Nephron (organoid): ENCODE data around the gene ADGRB3.

Experiments
- H3K27ac Mint-ChIP-seq, 3 experiments: 2 replicates each; pipeline ENCODE4 v1.8.0; 2020; ENCODE audit warnings: mixed read lengths in 3 of 3, mild to moderate bottlenecking in 2 of 3, moderate library complexity in 1 of 3
- H3K27me3 Mint-ChIP-seq: 2 replicates; pipeline ENCODE4 v1.8.0; 2021; ENCODE audit warnings: low read depth, mild to moderate bottlenecking, moderate library complexity, mixed read lengths
- H3K36me3 Mint-ChIP-seq: 2 replicates; pipeline ENCODE4 v1.8.0; 2020; ENCODE audit warnings: low read depth, mixed read lengths
- H3K4me1 Mint-ChIP-seq: 2 replicates; pipeline ENCODE4 v1.8.0; 2020; ENCODE audit warnings: mixed read lengths
- H3K4me3 Mint-ChIP-seq, 3 experiments: 2 replicates each; pipeline ENCODE4 v1.8.0; 2020; ENCODE audit warnings: mild to moderate bottlenecking in 3 of 3, mixed read lengths in 3 of 3, moderate library complexity in 2 of 3
- H3K9me3 Mint-ChIP-seq: 2 replicates; pipeline ENCODE4 v1.8.0; 2020; ENCODE audit warnings: mixed read lengths
- CTCF ChIP-seq, 3 experiments: fragments of 200-600 bp; sonication (generic); IDR thresholded peaks; one replicate each; pipeline ENCODE4 v1.5.0; 2021; ENCODE audit warnings: antibody characterized with exemption in 3 of 3; ENCODE audit not compliant: unreplicated experiment in 3 of 3

The ADGRB3 gene

GRCh38 chr6:69391106-69391505 is 756.0 kb downstream of the ADGRB3 start:
- Mint-ChIP-seq H3K4me1 (peaks cover 5% of the 10 kb centered on the region), H3K36me3 (no peaks in the 10 kb centered on the region), H3K9me3 (no peaks in the 10 kb centered on the region), H3K27ac (no peak overlapping the region), H3K4me3 (no peak overlapping the region), H3K27me3 (no peaks in the 10 kb centered on the region)
- TF ChIP-seq CTCF (IDR thresholded peaks at IDR 0.05; ENCODE audit: unreplicated experiment in 3 of 3), result no peak

- Mint-ChIP-seq H3K9me3 (no peaks in the 10 kb centered on the region), H3K36me3 (no peaks in the 10 kb centered on the region), H3K4me1 (peaks cover 14% of the 10 kb centered on the region), H3K4me3 (no peak overlapping the region), H3K27ac (no peak overlapping the region), H3K27me3 (no peaks in the 10 kb centered on the region)
- no peak for TF ChIP-seq CTCF (IDR thresholded peaks at IDR 0.05; ENCODE audit: unreplicated experiment in 3 of 3)
Observed at GRCh38 chr6:69392745-69393144, 757.7 kb downstream of the ADGRB3 start.

GRCh38 chr6:69398311-69398710 is 763.2 kb downstream of the ADGRB3 start:
- Mint-ChIP-seq H3K27ac (peak overlapping the region in 1 of 3 experiments; percentile 45), H3K4me3 (no peak overlapping the region), H3K36me3 (no peaks in the 10 kb centered on the region), H3K27me3 (no peaks in the 10 kb centered on the region), H3K4me1 (peaks cover 24% of the 10 kb centered on the region), H3K9me3 (no peaks in the 10 kb centered on the region)
- no peak for TF ChIP-seq CTCF (IDR thresholded peaks at IDR 0.05; ENCODE audit: unreplicated experiment in 3 of 3)

- H3K27ac Mint-ChIP-seq, result peak overlapping the region in 1 of 3 experiments; percentile 45
- no peaks in the 10 kb centered on the region for H3K36me3 Mint-ChIP-seq
- no peaks in the 10 kb centered on the region for H3K9me3 Mint-ChIP-seq
- no peaks in the 10 kb centered on the region for H3K27me3 Mint-ChIP-seq
- H3K4me3 Mint-ChIP-seq, result no peak overlapping the region
- peaks cover 24% of the 10 kb centered on the region for H3K4me1 Mint-ChIP-seq
- no peak for TF ChIP-seq CTCF (IDR thresholded peaks at IDR 0.05; ENCODE audit: unreplicated experiment in 3 of 3)
Observed at GRCh38 chr6:69398729-69399128, 763.6 kb downstream of the ADGRB3 start.

- Mint-ChIP-seq H3K4me1 (no peaks in the 10 kb centered on the region), H3K27me3 (peaks cover 8% of the 10 kb centered on the region), H3K36me3 (no peaks in the 10 kb centered on the region), H3K27ac (no peak overlapping the region), H3K9me3 (peaks cover 25% of the 10 kb centered on the region), H3K4me3 (no peak overlapping the region)
- TF ChIP-seq CTCF (IDR thresholded peaks at IDR 0.05; ENCODE audit: unreplicated experiment in 3 of 3), result no peak
Observed at GRCh38 chr6:69408886-69409285, 773.8 kb downstream of the ADGRB3 start.

- Mint-ChIP-seq H3K27me3 (no peaks in the 10 kb centered on the region), H3K9me3 (peaks cover 12% of the 10 kb centered on the region)
Observed at GRCh38 chr6:69416776-69417175, 781.7 kb downstream of the ADGRB3 start.

More at GRCh38 chr6:69416776-69417175, 781.7 kb downstream of the ADGRB3 start:
- Mint-ChIP-seq H3K36me3 (no peaks in the 10 kb centered on the region), H3K4me3 (no peak overlapping the region), H3K4me1 (no peaks in the 10 kb centered on the region), H3K27ac (peak overlapping the region in 1 of 3 experiments; percentile 11)
- no peak for TF ChIP-seq CTCF (IDR thresholded peaks at IDR 0.05; ENCODE audit: unreplicated experiment in 3 of 3)
